Stimulated activated CD4-positive, alpha-beta T cell treated with anti-CD3 and anti-CD28 coated beads, Interleukin-1b, Interleukin-23, amount 100 ng/mL, for 48 hours (primary cell): ENCODE data around the gene LRRC70.
"Not testable (repeated sequence)": the region's sequence is repeated elsewhere in the genome, so short reads cannot be mapped to it uniquely, and the experiment has no call there.

Experiments
- DNase-seq: peaks from one replicate; pipeline ENCODE4 v3.0.0-alpha.2; 2020

LRRC70 gene

GRCh38 chr5:62608529-62609511, 30.2 kb downstream of the LRRC70 start:
- DNase-seq, result no peak

- DNase-seq, result no peak
These were observed 35.7 kb downstream of the LRRC70 start for GRCh38 chr5:62614355-62614754.

DNA sequence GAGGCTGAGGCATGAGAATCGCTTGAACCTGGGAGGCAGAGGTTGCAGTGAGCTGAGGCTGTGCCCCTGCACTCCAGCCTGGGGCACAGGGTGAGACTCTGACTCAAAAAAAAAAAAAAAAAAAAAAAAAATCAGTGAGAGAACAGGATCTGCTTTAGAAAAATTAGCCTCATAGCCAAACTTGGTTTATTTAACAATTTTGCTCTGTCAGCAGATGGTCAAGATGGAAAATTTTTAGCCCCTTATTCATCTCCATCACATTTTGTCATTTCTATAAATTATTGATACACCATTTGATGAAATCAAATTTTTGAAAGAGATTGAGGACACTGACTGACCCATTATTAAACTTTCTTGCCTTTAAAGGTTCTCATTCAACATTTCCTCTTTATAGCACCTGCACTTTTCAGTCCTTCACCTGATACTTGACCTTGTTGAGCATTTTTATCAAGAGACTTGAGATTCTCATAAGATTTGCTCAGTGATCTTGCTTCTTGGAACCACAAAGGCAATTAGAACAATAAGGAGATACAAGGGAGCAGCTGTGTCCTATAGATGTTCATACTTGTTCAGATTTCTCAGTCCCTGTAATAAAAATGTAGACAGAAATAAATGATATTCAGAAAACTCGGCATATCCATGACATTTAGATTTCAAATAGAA, 38.1 kb downstream of the LRRC70 start:
- DNase-seq, result no peak

- DNase-seq, result no peak
These were observed 39.3 kb downstream of the LRRC70 start for GRCh38 chr5:62617943-62618342.

GRCh38 chr5:62620761-62621160, 42.1 kb downstream of the LRRC70 start:
- no peak for DNase-seq

DNA sequence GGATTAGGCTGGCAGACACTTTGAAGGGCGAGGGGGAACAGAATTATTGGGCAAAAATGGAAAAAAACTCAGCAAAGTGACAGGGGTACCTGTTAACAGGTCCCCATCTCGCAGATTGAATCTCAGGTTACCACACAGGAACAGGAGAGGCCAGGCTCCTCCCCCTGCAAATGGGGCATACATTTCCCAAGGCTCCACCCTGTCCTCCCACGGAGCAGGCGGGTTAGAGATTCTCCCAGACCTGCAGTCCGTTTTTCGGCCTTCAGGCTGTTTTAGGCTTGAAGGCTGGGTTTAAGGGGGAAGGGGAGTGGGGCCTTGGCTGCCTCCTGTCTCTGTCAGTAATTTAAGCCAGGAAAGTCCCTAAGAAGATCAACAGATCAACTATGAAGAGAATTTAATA, 42.7 kb downstream of the LRRC70 start:
- no peak for DNase-seq

GRCh38 chr5:62623271-62623670, 44.7 kb downstream of the LRRC70 start:
- no peak for DNase-seq

DNA sequence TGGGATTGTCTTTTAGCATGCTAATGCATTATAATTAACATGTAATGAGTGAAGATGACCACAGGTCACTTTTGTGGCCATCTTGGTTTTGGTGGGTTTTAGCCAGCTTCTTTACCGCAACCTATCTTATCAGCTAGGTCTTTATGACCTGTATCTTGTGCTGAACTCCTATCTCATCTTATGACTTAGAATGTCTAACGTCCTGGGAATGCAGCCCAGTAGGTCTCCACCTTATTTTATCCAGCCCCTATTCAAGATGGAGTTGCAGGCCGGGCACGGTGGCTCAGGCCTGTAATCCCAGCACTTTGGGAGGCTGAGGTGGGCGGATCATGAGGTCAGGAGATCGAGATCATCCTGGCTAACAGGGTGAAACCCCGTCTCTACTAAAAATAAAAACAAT, 45.8 kb downstream of the LRRC70 start:
- DNase-seq, result not testable (repeated sequence)

DNA sequence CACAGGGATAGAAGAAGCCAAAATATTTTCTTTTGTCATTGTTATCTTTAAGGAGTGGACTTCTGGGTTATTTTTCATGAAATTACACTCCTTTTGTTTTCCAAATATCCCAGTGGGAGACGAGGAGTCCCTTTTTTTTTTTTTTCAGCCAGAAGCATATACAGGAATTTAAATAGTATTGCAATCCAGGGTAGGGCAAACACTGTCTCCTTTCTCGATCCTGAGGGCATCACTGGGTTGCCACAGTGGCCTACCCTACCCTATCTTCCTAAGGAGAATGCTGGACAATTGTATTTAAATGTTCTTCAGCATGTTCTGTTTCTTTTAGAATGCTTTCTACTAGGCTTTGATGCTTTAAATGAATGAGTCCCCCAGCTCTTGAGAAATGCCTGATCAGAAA, 47.9 kb downstream of the LRRC70 start:
- no peak for DNase-seq

GRCh38 chr5:62627121-62627520, 48.5 kb downstream of the LRRC70 start:
- DNase-seq, result no peak

- no peak for DNase-seq
These were observed 49.3 kb downstream of the LRRC70 start for GRCh38 chr5:62627901-62628300.
